ENCODE results near the gene CRYBG1. TPM values are rescaled to one million over a fixed set of nuclear protein-coding genes. Genes with fewer than 3 reads are reported as not detected.

CRYBG1 gene
- total RNA-seq, 1 experiment from 2014 or later: 10.1 TPM

DNA sequence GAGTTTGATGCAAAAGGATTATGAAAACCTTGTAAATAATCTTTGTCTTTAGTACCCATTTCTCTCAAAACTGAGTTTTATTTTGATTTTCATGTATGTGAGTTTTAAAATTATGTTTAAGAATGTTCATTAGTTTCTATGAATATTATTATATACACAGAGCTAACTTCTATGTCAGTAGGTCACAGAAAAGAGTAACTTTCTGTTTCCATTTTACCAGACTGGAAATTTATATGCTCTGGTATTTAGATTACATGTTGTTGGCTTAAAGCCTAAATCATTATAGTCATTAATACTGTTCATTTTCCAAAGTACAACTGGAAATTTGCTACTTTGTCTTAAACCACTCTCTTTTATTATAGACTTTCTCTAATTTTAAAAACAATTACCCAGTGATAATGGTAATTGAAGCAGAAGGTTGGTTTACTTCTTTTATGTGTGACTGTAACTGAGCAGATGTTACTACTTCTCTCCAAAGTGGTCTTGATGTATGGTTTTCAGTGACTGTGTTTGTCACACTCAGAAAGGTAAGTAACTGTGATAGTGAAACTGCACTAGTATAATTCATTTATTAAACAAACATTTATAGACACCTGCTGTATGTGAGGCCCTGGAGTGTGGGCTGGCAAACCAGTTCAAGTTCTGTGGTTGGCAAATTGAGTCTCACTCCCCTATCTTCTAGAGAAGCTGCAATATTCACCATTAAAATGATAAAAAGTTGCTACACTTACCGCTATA, 13.2 kb downstream of the CRYBG1 start (continued):
- TF ChIP-seq, protein P1, sequence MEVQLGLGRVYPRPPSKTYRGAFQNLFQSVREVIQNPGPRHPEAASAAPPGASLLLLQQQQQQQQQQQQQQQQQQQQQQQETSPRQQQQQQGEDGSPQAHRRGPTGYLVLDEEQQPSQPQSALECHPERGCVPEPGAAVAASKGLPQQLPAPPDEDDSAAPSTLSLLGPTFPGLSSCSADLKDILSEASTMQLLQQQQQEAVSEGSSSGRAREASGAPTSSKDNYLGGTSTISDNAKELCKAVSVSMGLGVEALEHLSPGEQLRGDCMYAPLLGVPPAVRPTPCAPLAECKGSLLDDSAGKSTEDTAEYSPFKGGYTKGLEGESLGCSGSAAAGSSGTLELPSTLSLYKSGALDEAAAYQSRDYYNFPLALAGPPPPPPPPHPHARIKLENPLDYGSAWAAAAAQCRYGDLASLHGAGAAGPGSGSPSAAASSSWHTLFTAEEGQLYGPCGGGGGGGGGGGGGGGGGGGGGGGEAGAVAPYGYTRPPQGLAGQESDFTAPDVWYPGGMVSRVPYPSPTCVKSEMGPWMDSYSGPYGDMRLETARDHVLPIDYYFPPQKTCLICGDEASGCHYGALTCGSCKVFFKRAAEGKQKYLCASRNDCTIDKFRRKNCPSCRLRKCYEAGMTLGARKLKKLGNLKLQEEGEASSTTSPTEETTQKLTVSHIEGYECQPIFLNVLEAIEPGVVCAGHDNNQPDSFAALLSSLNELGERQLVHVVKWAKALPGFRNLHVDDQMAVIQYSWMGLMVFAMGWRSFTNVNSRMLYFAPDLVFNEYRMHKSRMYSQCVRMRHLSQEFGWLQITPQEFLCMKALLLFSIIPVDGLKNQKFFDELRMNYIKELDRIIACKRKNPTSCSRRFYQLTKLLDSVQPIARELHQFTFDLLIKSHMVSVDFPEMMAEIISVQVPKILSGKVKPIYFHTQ (CRISPR knock-in tag; IDR thresholded peaks at IDR 0.05): no peak
- TF ChIP-seq, protein P2, sequence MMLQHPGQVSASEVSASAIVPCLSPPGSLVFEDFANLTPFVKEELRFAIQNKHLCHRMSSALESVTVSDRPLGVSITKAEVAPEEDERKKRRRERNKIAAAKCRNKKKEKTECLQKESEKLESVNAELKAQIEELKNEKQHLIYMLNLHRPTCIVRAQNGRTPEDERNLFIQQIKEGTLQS (CRISPR knock-in tag; conservative IDR thresholded peaks at IDR 0.05): no peak
- TF ChIP-seq FOXJ3 (CRISPR knock-in tag; IDR thresholded peaks at IDR 0.05; ENCODE audit: borderline replicate concordance): no peak
- no peak for TF ChIP-seq KAT7 (CRISPR knock-in tag; IDR thresholded peaks at IDR 0.05; ENCODE audit: borderline replicate concordance)
- TF ChIP-seq, protein P3, sequence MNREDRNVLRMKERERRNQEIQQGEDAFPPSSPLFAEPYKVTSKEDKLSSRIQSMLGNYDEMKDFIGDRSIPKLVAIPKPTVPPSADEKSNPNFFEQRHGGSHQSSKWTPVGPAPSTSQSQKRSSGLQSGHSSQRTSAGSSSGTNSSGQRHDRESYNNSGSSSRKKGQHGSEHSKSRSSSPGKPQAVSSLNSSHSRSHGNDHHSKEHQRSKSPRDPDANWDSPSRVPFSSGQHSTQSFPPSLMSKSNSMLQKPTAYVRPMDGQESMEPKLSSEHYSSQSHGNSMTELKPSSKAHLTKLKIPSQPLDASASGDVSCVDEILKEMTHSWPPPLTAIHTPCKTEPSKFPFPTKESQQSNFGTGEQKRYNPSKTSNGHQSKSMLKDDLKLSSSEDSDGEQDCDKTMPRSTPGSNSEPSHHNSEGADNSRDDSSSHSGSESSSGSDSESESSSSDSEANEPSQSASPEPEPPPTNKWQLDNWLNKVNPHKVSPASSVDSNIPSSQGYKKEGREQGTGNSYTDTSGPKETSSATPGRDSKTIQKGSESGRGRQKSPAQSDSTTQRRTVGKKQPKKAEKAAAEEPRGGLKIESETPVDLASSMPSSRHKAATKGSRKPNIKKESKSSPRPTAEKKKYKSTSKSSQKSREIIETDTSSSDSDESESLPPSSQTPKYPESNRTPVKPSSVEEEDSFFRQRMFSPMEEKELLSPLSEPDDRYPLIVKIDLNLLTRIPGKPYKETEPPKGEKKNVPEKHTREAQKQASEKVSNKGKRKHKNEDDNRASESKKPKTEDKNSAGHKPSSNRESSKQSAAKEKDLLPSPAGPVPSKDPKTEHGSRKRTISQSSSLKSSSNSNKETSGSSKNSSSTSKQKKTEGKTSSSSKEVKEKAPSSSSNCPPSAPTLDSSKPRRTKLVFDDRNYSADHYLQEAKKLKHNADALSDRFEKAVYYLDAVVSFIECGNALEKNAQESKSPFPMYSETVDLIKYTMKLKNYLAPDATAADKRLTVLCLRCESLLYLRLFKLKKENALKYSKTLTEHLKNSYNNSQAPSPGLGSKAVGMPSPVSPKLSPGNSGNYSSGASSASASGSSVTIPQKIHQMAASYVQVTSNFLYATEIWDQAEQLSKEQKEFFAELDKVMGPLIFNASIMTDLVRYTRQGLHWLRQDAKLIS (CRISPR knock-in tag; IDR thresholded peaks at IDR 0.05; ENCODE audit: borderline replicate concordance): no peak
- no peak for TF ChIP-seq ATF2 (CRISPR knock-in tag; IDR thresholded peaks at IDR 0.05; ENCODE audit: borderline replicate concordance, low read depth)
- TF ChIP-seq, protein P4, sequence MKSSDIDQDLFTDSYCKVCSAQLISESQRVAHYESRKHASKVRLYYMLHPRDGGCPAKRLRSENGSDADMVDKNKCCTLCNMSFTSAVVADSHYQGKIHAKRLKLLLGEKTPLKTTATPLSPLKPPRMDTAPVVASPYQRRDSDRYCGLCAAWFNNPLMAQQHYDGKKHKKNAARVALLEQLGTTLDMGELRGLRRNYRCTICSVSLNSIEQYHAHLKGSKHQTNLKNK (CRISPR knock-in tag; IDR thresholded peaks at IDR 0.05): no peak
- TF ChIP-seq, protein P5, sequence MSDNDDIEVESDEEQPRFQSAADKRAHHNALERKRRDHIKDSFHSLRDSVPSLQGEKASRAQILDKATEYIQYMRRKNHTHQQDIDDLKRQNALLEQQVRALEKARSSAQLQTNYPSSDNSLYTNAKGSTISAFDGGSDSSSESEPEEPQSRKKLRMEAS (CRISPR knock-in tag; IDR thresholded peaks at IDR 0.05): no peak
- no peak for TF ChIP-seq ZNF232 (CRISPR knock-in tag; IDR thresholded peaks at IDR 0.05)
- no peak for TF ChIP-seq NR2C2 (CRISPR knock-in tag; IDR thresholded peaks at IDR 0.05)
- TF ChIP-seq, protein P6, sequence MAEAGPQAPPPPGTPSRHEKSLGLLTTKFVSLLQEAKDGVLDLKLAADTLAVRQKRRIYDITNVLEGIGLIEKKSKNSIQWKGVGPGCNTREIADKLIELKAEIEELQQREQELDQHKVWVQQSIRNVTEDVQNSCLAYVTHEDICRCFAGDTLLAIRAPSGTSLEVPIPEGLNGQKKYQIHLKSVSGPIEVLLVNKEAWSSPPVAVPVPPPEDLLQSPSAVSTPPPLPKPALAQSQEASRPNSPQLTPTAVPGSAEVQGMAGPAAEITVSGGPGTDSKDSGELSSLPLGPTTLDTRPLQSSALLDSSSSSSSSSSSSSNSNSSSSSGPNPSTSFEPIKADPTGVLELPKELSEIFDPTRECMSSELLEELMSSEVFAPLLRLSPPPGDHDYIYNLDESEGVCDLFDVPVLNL (CRISPR knock-in tag; IDR thresholded peaks at IDR 0.05; ENCODE audit: borderline replicate concordance, low read depth): no peak
- TF ChIP-seq TEAD4 (CRISPR knock-in tag; IDR thresholded peaks at IDR 0.05): no peak
- TF ChIP-seq SOX15 (CRISPR knock-in tag; IDR thresholded peaks at IDR 0.05): no peak

DNA sequence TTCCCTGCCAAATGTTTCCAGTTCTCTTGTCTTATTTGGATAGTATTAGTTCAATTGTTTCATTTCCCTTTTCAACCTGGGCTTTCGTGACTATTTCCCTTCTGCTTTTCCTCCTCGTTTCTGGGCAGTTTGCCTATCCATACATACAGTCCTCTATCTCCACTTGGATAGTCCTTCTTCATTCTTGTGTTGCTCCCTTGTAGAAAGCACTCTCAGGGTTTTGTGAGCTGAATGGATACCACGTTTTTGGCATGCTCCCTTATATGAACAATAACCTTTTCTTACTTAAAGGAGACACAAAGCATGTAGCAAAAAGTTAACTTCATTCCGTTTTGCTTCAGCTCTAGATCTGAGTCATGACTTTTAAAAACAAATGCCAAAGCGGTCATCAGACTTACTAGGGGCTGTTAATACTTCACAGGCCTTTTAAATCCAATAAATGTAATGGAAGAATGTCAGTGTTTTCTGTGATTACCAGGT, 16.6 kb downstream of the CRYBG1 start:
- ATAC-seq: no peak
- Mint-ChIP-seq H3K9me3 (no peaks in the 10 kb centered on the region), H3K27ac (no peak overlapping the region), H3K4me1 (no peaks in the 10 kb centered on the region), H3K4me3 (no peak overlapping the region), H3K36me3 (no peaks in the 10 kb centered on the region), H3K27me3 (ENCODE audit: low read depth) (no peaks in the 10 kb centered on the region)
- POLR2A ChIA-PET: no interaction called here
- CTCF ChIA-PET: interaction anchor here (1.0 kb wide), 1 partner anchor 16 kb away, joined by 3 read pairs; the partner anchor contains the start of gene CRYBG1
- no peak for TF ChIP-seq NFYB (CRISPR knock-in tag; conservative IDR thresholded peaks at IDR 0.05; ENCODE audit: low read depth)
- no peak for DNase-seq (ENCODE audit: low spot score)

Data from WTC11 (cell line).